Left ventricle myocardium inferior (tissue), 1 donor: ENCODE results near the gene MINPP1. TPM values are rescaled to one million over a fixed set of nuclear protein-coding genes. Genes with fewer than 3 reads are reported as not detected.
A peak's percentile ranks its signal among the peaks of the same experiment; 100 is the strongest.

Experiments
- DNase-seq: peaks from one replicate; pipeline ENCODE4 v3.0.0-alpha.2; 2020
- H3K27ac ChIP-seq: fragments of 200-600 bp; replicated peaks from 2 replicates; pipeline ENCODE4 v1.8.0; 2021
- H3K27me3 ChIP-seq: fragments of 200-600 bp; 2 replicates; pipeline ENCODE4 v1.8.0; 2021; ENCODE audit warnings: low read depth
- H3K36me3 ChIP-seq: fragments of 200-600 bp; 2 replicates; pipeline ENCODE4 v1.8.0; 2021
- H3K4me1 ChIP-seq: fragments of 200-600 bp; 2 replicates; pipeline ENCODE4 v1.8.0; 2021
- H3K4me3 ChIP-seq: fragments of 200-600 bp; 2 replicates; pipeline ENCODE4 v1.8.0; 2021; ENCODE audit warnings: mild to moderate bottlenecking, moderate library complexity
- H3K9me3 ChIP-seq: fragments of 200-600 bp; replicated peaks from 2 replicates; pipeline ENCODE4 v1.8.0; 2021
- intact Hi-C: fragments of 100-400 bp; cut with micrococcal nuclease; formaldehyde crosslinking; loops from one replicate; pipeline ENCODE4 v1.11.0; 2022
- total RNA-seq: library from RNA; stranded (reverse); fragmentation: NEBNext Ultra II Directional; extraction: Animal tissue kit (Norgen Biotek cat#: 25700); gene quantifications from one replicate; pipeline ENCODE4 v1.2.1, GENCODE V29; 2021
- TF ChIP-seq, protein P1 (sequence below): fragments of 200-600 bp; IDR thresholded peaks from 2 replicates; pipeline ENCODE4 v1.8.0; 2021; ENCODE audit warnings: antibody characterized with exemption, mild to moderate bottlenecking, borderline replicate concordance
- donor health status: DM: no; HTN: yes; CAD: no; lungs with severe emphysema.

Gene MINPP1
- total RNA-seq, 1 donor from 2014 or later, result 5.4 TPM

- no peaks in the 10 kb centered on the region for H3K27me3 ChIP-seq
- TF ChIP-seq, protein P1, sequence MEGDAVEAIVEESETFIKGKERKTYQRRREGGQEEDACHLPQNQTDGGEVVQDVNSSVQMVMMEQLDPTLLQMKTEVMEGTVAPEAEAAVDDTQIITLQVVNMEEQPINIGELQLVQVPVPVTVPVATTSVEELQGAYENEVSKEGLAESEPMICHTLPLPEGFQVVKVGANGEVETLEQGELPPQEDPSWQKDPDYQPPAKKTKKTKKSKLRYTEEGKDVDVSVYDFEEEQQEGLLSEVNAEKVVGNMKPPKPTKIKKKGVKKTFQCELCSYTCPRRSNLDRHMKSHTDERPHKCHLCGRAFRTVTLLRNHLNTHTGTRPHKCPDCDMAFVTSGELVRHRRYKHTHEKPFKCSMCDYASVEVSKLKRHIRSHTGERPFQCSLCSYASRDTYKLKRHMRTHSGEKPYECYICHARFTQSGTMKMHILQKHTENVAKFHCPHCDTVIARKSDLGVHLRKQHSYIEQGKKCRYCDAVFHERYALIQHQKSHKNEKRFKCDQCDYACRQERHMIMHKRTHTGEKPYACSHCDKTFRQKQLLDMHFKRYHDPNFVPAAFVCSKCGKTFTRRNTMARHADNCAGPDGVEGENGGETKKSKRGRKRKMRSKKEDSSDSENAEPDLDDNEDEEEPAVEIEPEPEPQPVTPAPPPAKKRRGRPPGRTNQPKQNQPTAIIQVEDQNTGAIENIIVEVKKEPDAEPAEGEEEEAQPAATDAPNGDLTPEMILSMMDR, result no peak
- H3K36me3 ChIP-seq, result peaks cover 29% of the 10 kb centered on the region
- peaks cover 26% of the 10 kb centered on the region for H3K4me1 ChIP-seq
- H3K4me3 ChIP-seq, result peak overlapping the region; percentile 35
- intact Hi-C loops, result loop anchor here (10.0 kb wide), 2 partner anchors 122 to 202 kb away; partner anchors contain the start of gene PAPSS2
- peak overlapping the region; percentile 80 for H3K27ac ChIP-seq
- peaks cover 23% of the 10 kb centered on the region for H3K9me3 ChIP-seq
- no peak for DNase-seq
Measured at GRCh38 chr10:87532696-87533095, 28.0 kb downstream of the MINPP1 start.

DNA sequence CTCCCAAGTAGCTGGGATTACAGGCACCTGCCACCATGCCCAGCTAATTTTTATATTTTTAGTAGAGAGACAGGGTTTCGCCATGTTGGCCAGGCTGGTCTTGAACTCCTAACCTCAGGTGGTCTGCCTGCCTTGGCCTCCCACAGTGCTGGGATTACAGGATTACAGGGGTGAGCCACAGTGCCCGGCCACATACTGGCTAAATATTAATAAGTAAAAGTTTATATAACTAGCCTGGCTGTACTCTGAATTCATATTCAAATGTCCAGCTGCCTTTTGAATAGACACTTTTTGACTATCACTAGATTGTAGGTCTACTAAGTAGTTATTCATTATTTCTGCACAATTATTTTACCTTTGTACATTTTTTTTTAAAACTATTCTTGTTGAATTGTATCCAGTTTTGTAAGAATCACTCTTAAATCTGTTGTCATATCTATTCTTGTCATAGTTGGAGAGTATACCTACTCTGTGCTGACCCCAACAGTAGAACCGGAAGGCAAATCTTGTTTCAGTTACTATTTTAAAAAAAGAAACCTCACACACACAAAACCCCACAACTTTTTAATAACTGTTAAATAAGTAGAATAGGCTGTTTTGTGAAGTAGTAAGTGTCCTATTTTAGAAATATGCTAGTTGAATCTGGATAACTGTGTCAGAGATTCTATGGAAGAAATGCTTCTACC, 29.6 kb downstream of the MINPP1 start:
- Histone ChIP-seq H3K36me3 (peaks cover 23% of the 10 kb centered on the region), H3K4me3 (no peak overlapping the region), H3K4me1 (peaks cover 26% of the 10 kb centered on the region), H3K27ac (no peak overlapping the region), H3K27me3 (no peaks in the 10 kb centered on the region), H3K9me3 (peaks cover 16% of the 10 kb centered on the region)
- intact Hi-C loops, result loop anchor here (10.0 kb wide), 2 partner anchors 120 to 200 kb away; partner anchors contain the start of gene PAPSS2
- TF ChIP-seq, protein P1, result no peak
- no peak for DNase-seq

GRCh38 chr10:87538092-87539015, 33.7 kb downstream of the MINPP1 start:
- peaks cover 8% of the 10 kb centered on the region for H3K4me1 ChIP-seq
- peaks cover 13% of the 10 kb centered on the region for H3K9me3 ChIP-seq
- peaks cover 25% of the 10 kb centered on the region for H3K36me3 ChIP-seq
- no peak overlapping the region for H3K4me3 ChIP-seq
- intact Hi-C loops, result loop anchor here (10.0 kb wide), 2 partner anchors 116 to 196 kb away; partner anchors contain the start of gene PAPSS2
- TF ChIP-seq, protein P1, result no peak
- H3K27me3 ChIP-seq, result no peaks in the 10 kb centered on the region
- no peak for DNase-seq
- no peak overlapping the region for H3K27ac ChIP-seq

GRCh38 chr10:87541114-87541513, 36.4 kb downstream of the MINPP1 start:
- intact Hi-C loops, result no loop called here

GRCh38 chr10:87544721-87545120, 40.0 kb downstream of the MINPP1 start:
- H3K4me3 ChIP-seq, result no peak overlapping the region
- peaks cover 31% of the 10 kb centered on the region for H3K36me3 ChIP-seq
- H3K27me3 ChIP-seq, result no peaks in the 10 kb centered on the region

More at GRCh38 chr10:87541114-87541513, 36.4 kb downstream of the MINPP1 start:
- peaks cover 24% of the 10 kb centered on the region for H3K36me3 ChIP-seq
- peaks cover 14% of the 10 kb centered on the region for H3K9me3 ChIP-seq
- peaks cover 5% of the 10 kb centered on the region for H3K4me1 ChIP-seq
- DNase-seq, result no peak
- no peaks in the 10 kb centered on the region for H3K27me3 ChIP-seq
- no peak overlapping the region for H3K4me3 ChIP-seq
- no peak overlapping the region for H3K27ac ChIP-seq
- TF ChIP-seq, protein P1, result no peak

More at GRCh38 chr10:87544721-87545120, 40.0 kb downstream of the MINPP1 start:
- TF ChIP-seq, protein P1, result no peak
- intact Hi-C loops, result no loop called here
- Histone ChIP-seq H3K9me3 (peaks cover 14% of the 10 kb centered on the region), H3K27ac (no peak overlapping the region), H3K4me1 (peaks cover 7% of the 10 kb centered on the region)
- no peak for DNase-seq
